H1 (cell line): ENCODE data around the gene RLBP1. TPM values are rescaled to one million over a fixed set of nuclear protein-coding genes. Genes with fewer than 3 reads are reported as not detected.

Experiments
- HDAC6 ChIP-seq: IDR thresholded peaks from one replicate; pipeline ENCODE4 v1.7.1; 2012; ENCODE audit warnings: low read depth, mild to moderate bottlenecking, inconsistent platforms, low read length, moderate library complexity
- NANOG ChIP-seq: IDR thresholded peaks from 2 replicates; pipeline ENCODE4 v1.6.1; 2011; ENCODE audit warnings: low read length, low read depth, mild to moderate bottlenecking, inconsistent platforms; ENCODE audit not compliant: insufficient read depth, poor library complexity, severe bottlenecking
- POU5F1 ChIP-seq: IDR thresholded peaks from 2 replicates; pipeline ENCODE4 v1.6.1; 2011; ENCODE audit warnings: low read depth, mild to moderate bottlenecking, low read length, moderate library complexity
- SIN3A ChIP-seq, 2 experiments: IDR thresholded peaks in 1 of 2; conservative IDR thresholded peaks in 1 of 2; 2 replicates each; pipeline ENCODE4 v1.6.1; 2011 to 2012; ENCODE audit warnings: low read length in 2 of 2, improper control_type of control experiment in 1 of 2, low read depth in 1 of 2, mild to moderate bottlenecking in 1 of 2
- SUZ12 ChIP-seq: fragments of 200-600 bp; sonication (generic); IDR thresholded peaks from 2 replicates; pipeline ENCODE4 v1.6.1; 2012; ENCODE audit warnings: mild to moderate bottlenecking, inconsistent platforms, low read length, moderate library complexity, mixed read lengths
- USF2 ChIP-seq: IDR thresholded peaks from 2 replicates; pipeline ENCODE4 v1.6.1; 2011; ENCODE audit warnings: low read length, improper control_type of control experiment
- YY1 ChIP-seq: IDR thresholded peaks from 2 replicates; pipeline ENCODE4 v1.6.1; 2011; ENCODE audit warnings: low read depth, mild to moderate bottlenecking, low read length
- polyA plus RNA-seq, 7 experiments: library from polyadenylated mRNA; depleted of rRNA in 3 of 7; stranded (reverse) in 5 of 7; unstranded in 2 of 7; fragments of >200 nt in 5 of 7; fragments of 200-250 nt in 2 of 7; gene quantifications; 1 replicate in 5 of 7; 2 replicates in 1 of 7; 4 replicates in 1 of 7; pipeline versions ENCODE4 v1.2.1 to v1.2.3, GENCODE V29; 2011 to 2013; ENCODE audit warnings: missing spikeins in 2 of 7, mixed read lengths in 2 of 7
- total RNA-seq: library from RNA; stranded (reverse); fragmentation: NEBNext Ultra II Directional; extraction: Animal tissue kit (Norgen Biotek cat#: 25700); gene quantifications from 2 replicates; pipeline ENCODE4 v1.2.1, GENCODE V29; 2021
- TF ChIP-seq, protein P1 (sequence below): fragments of 300-600 bp; sonication (generic); IDR thresholded peaks from 2 replicates; pipeline ENCODE4 v1.7.1; 2012; ENCODE audit warnings: low read length, moderate library complexity, mild to moderate bottlenecking, inconsistent platforms; ENCODE audit not compliant: insufficient replicate concordance

The RLBP1 gene
- total and polyA plus RNA-seq, 2 of the 8 experiments (the other 6 are each of a cell fraction or from before 2014, with no cell fraction given): 0.05 TPM; not detected in 1

GRCh38 chr15:89243691-89244573 lies 22.6 kb upstream of the RLBP1 start, which contains the start of gene FANCI (continued):
- TF ChIP-seq, protein P1, sequence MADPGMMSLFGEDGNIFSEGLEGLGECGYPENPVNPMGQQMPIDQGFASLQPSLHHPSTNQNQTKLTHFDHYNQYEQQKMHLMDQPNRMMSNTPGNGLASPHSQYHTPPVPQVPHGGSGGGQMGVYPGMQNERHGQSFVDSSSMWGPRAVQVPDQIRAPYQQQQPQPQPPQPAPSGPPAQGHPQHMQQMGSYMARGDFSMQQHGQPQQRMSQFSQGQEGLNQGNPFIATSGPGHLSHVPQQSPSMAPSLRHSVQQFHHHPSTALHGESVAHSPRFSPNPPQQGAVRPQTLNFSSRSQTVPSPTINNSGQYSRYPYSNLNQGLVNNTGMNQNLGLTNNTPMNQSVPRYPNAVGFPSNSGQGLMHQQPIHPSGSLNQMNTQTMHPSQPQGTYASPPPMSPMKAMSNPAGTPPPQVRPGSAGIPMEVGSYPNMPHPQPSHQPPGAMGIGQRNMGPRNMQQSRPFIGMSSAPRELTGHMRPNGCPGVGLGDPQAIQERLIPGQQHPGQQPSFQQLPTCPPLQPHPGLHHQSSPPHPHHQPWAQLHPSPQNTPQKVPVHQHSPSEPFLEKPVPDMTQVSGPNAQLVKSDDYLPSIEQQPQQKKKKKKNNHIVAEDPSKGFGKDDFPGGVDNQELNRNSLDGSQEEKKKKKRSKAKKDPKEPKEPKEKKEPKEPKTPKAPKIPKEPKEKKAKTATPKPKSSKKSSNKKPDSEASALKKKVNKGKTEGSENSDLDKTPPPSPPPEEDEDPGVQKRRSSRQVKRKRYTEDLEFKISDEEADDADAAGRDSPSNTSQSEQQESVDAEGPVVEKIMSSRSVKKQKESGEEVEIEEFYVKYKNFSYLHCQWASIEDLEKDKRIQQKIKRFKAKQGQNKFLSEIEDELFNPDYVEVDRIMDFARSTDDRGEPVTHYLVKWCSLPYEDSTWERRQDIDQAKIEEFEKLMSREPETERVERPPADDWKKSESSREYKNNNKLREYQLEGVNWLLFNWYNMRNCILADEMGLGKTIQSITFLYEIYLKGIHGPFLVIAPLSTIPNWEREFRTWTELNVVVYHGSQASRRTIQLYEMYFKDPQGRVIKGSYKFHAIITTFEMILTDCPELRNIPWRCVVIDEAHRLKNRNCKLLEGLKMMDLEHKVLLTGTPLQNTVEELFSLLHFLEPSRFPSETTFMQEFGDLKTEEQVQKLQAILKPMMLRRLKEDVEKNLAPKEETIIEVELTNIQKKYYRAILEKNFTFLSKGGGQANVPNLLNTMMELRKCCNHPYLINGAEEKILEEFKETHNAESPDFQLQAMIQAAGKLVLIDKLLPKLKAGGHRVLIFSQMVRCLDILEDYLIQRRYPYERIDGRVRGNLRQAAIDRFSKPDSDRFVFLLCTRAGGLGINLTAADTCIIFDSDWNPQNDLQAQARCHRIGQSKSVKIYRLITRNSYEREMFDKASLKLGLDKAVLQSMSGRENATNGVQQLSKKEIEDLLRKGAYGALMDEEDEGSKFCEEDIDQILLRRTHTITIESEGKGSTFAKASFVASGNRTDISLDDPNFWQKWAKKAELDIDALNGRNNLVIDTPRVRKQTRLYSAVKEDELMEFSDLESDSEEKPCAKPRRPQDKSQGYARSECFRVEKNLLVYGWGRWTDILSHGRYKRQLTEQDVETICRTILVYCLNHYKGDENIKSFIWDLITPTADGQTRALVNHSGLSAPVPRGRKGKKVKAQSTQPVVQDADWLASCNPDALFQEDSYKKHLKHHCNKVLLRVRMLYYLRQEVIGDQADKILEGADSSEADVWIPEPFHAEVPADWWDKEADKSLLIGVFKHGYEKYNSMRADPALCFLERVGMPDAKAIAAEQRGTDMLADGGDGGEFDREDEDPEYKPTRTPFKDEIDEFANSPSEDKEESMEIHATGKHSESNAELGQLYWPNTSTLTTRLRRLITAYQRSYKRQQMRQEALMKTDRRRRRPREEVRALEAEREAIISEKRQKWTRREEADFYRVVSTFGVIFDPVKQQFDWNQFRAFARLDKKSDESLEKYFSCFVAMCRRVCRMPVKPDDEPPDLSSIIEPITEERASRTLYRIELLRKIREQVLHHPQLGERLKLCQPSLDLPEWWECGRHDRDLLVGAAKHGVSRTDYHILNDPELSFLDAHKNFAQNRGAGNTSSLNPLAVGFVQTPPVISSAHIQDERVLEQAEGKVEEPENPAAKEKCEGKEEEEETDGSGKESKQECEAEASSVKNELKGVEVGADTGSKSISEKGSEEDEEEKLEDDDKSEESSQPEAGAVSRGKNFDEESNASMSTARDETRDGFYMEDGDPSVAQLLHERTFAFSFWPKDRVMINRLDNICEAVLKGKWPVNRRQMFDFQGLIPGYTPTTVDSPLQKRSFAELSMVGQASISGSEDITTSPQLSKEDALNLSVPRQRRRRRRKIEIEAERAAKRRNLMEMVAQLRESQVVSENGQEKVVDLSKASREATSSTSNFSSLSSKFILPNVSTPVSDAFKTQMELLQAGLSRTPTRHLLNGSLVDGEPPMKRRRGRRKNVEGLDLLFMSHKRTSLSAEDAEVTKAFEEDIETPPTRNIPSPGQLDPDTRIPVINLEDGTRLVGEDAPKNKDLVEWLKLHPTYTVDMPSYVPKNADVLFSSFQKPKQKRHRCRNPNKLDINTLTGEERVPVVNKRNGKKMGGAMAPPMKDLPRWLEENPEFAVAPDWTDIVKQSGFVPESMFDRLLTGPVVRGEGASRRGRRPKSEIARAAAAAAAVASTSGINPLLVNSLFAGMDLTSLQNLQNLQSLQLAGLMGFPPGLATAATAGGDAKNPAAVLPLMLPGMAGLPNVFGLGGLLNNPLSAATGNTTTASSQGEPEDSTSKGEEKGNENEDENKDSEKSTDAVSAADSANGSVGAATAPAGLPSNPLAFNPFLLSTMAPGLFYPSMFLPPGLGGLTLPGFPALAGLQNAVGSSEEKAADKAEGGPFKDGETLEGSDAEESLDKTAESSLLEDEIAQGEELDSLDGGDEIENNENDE: no peak
- TF ChIP-seq USF2 (no peak), YY1 (no peak), SIN3A (conservative IDR thresholded peaks at IDR 0.05 in 1 of 2, IDR thresholded peaks at IDR 0.05 in 1 of 2; ENCODE audit: low read depth in 1 of 2, low read length in 2 of 2) (peak; percentile 60 to 89; a peak in 3 of 4 replicates), NANOG (no peak), HDAC6 (no peak), SUZ12 (no peak), POU5F1 (no peak)
